GM12892 (cell line): ENCODE data around the gene HOXC9.

Experiments used
- DNase-seq: peaks from one replicate; pipeline ENCODE4 v3.0.0; 2011; ENCODE audit not compliant: insufficient read length
- FAIRE-seq: peaks from 2 replicates; lab custom pipeline; 2011; peaks lifted over from hg19 to GRCh38; lab: Jason Lieb, UNC
- POLR2A ChIP-seq: IDR thresholded peaks from 2 replicates; pipeline ENCODE4 v1.6.1; 2011; ENCODE audit warnings: low read depth, low read length, control low read depth
- POLR2AphosphoS5 ChIP-seq: IDR thresholded peaks from 2 replicates; pipeline ENCODE4 v1.6.1; 2011; ENCODE audit warnings: low read depth, low read length, control low read depth
- TAF1 ChIP-seq: IDR thresholded peaks from 2 replicates; pipeline ENCODE4 v1.6.1; 2011; ENCODE audit warnings: low read depth, mild to moderate bottlenecking, control low read depth, low read length, borderline replicate concordance

The HOXC9 gene

DNA sequence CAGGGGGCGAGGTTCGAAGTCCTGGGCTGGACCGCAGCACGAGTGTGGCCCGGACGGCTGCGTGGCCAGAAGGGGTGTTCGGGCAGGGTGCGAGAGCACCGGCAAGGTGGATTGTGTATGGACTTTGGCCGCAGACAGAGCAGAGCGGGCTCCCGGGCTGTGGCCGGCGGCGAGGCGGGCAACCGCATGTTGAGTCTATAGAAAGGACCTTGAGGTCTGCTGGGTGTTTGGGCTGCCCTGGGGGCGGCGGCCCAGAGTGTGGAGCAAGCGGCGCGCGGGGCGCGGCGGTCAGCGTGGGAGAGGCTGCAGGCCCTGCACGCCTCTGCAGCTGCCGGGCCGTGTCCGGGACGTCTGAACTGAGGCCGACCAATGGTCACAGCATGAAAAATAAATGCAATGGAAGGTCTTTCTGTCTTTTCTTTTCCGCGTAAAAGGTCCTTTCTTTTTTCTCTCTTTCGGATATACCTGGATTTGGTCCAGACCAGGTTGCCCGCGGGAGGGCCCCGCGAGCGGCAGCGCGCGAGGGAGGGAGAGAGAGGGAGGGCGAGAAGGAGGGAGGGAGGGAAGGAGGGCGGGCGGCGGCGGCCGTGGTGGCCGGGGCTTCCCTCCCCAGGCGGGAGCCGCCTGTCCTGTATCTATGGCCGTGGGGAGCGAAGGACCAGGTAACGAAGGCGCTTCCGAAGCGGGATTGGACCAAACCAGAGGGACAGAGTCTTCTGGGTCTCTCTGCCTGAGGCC lies 5.5 kb upstream of the HOXC9 start:
- TF ChIP-seq POLR2AphosphoS5 (no peak), TAF1 (no peak), POLR2A (no peak)
- no peak for FAIRE-seq

DNA sequence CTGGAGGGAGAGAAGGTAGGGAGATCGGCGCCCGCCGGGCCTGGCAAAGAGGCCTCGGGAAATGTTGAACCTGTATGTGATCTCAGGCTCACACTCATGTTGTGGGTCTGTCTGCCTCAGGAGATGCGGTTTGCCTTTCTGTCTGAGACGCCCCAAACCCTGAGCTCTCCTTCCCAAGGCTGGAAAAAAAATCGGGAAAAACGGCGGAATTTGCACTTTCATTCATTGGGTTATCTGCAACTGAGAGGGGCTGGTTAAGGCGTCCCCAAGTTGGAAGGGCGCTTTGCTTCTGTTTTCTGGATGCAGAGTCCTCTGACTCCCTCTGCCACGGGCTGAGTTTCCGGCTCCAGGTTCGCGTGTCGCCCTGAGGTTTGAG lies 5.0 kb upstream of the HOXC9 start:
- DNase-seq, result no peak
- no peak for FAIRE-seq
- no peak for TF ChIP-seq TAF1

More for the DNA sequence above, 5.5 kb upstream of the HOXC9 start:
- DNase-seq, result no peak

DNA sequence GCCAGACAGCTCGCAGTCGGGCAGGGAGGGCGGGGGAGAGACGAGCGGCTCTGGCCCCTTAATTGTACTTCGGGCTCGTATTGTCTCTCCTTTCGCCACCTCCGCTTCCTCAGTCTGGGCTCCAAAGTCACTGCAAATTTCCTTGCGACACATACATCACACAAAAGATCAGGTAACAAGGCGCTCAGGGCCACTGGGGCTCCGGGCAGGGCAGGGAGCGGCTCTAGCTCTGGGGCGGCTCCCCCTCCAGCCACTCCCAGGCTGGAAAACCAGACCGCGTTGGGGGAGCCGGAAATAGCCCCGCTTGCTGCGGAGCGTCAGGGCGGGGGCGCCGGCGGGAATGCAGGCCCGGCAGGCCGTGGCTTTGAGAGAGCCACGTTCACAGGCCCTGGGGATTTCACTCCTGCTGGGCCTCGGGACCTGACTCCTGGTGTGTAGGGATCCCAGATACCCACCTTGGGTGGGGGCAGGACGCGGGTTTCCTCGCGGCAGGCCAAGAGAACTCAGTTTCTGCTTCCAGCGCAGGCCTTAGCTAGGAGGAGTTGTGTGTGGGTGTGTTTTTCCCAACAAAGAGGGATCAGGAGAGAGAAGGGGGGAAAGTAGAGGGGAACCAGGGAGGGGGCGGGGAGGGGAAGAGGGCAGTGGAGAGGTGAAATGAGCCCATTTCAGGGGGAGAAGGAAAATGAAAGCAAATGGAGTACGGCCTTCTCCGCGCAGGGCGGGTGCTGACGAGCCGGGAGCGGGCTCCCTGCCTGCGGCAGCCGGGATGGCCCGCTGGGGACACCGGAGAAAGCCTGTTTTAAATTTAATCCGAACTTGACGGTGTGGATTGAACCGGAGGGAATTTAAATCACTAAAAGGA lies 4.4 kb upstream of the HOXC9 start:
- DNase-seq (no peak), FAIRE-seq (peak; percentile 61)
- TF ChIP-seq TAF1 (no peak), POLR2AphosphoS5 (no peak), POLR2A (no peak)

DNA sequence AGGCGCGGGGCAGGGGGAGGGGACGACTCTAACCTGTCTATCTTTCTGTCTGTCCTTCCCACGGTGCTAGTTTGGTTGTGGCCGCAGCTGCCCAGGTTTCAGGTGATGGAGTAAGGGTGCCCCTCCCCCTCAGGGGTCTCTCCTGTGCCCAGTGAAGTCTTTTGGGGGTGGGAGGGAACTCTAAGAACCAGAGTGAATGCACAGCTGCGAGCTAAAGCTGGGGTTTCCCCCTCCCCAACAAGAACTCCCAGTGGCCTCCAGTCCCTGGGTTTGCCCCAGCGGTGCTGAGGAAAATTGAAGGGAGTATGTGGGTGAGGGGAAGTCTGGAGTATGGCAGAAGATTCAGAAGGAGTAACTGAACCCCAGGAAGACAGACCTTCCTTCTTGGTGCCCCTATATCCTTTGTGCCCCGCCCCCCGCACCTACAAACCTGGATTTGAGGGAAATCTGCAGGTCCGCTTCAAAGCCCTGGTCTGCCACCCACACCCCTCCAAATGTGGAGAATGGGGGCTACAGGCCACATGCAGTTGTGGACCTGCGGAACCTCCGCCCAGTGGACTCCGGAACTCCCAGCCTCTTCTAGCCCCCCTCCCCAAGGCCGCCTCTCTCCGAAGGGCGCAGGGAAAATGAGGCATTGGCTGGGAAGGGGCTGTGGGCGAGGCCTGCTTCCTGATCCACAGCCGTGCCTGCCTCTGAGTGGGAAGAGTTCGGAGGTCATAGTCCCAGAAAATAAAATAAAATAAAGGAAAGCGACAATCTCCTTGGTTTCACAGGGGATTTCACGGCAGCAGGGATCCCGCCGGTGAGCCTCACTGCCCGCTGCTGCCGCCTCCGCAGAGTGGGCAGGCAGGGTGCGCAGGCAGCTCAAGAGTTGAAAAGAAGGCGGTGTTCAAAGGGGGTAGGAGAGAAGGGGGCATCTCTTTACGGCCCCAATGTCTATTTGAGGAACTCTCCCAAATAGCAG lies 3.4 kb upstream of the HOXC9 start:
- TF ChIP-seq TAF1, result no peak
- FAIRE-seq (peak; percentile 84), DNase-seq (no peak)

DNA sequence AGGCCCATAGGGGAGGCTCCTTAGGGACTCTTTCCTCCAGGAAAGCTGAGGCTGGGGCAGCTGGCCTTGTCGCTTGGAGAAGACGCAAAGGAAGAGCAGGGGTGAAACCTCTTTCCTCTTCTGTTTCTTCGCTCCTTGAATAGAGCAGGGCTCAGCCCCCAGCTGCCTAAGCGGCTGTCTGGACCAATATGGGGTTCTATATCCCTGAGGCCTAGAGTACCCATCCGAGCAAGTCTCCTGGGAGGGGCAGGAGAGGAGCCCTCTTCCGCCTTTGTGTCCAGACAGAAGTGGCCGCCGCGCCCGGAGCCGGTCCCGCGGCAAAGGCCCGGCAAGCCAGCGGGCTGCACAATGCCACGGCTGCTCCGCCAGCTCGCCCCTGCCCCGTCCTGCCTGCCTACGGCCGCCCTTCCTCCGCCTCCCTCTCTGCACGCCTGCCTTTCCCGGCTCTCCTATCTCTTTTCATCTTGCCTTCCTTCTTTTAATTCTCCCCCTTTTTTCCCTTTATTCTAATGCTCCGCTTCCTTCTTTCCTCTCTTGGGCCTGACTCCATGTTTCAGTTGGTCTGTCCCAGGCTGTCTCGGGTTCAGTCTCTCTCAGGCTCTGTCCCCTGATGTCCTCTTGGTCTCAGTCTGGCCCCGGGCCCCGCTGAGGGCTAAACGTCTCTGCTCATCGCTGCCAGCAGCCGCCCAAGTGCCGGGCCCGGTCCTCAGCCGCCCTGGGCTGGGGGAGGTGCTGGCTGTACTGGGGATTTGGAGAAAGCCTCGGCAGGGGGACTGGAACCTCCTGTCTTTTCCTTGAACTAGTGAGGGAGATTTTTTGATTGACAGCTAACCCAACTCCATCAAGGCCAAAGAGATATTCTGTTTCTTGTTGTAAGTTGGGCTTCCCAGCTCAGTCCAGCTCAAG lies 2.5 kb upstream of the HOXC9 start:
- no peak for FAIRE-seq
- no peak for DNase-seq
- TF ChIP-seq POLR2A (no peak), TAF1 (no peak), POLR2AphosphoS5 (no peak)

DNA sequence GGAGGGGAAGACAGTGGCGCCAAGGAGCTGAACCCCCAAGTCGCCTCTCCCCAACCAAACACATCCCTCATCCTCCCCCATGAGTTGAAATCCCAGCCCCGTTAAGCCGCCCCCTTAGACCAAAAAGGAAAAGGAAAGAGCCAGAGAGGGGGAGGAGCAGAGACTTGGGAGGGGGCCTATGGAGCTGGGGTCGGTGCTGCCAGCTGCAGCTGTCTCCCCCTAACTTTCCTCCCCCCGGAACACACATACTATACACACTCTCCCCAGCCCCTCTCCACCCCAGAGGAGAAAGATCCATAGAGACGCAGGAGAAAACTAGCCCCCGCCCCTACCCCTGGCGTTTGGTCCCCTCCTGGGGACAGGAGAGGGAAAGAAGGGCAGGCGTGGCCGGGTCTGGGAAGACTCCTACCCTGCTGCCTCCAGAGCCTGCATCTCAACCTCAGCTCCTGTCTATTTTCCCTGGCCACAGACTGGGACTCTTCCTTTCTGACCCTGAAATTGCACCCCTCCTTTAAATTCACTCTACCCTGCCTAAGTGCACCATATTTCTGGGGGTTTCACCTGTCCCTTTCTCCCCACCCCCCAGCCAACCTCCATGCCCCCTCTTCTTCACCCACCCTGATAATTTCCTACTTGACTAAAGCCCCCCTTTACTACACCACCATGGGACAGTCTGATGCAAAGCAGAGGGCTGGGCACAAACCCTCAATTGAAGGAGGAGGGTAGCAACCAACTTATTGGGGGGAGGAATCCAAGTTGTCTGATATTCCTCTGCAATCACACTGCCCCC lies 1.7 kb upstream of the HOXC9 start:
- TF ChIP-seq POLR2A, result no peak
- TF ChIP-seq TAF1, result no peak
- TF ChIP-seq POLR2AphosphoS5, result no peak
- FAIRE-seq (no peak), DNase-seq (no peak)

DNA sequence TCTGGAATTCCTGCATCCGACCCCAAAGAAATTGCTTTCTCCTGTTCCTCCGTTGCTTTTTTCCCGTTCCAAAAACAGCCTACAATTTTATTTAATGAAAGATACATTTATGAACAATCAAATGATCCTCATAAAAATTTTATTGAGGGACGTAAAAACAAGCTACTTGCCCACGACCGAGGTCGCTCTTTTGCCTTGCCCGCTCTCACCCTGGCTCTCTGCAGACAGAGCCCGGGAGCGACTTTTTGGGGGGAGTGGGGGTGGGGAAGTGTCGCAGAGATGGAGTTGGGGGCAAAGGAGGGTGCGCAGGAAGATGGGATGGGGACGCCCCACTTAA lies 1.1 kb upstream of the HOXC9 start:
- DNase-seq (no peak), FAIRE-seq (no peak)
- TF ChIP-seq POLR2A (no peak), TAF1 (no peak), POLR2AphosphoS5 (no peak)

DNA sequence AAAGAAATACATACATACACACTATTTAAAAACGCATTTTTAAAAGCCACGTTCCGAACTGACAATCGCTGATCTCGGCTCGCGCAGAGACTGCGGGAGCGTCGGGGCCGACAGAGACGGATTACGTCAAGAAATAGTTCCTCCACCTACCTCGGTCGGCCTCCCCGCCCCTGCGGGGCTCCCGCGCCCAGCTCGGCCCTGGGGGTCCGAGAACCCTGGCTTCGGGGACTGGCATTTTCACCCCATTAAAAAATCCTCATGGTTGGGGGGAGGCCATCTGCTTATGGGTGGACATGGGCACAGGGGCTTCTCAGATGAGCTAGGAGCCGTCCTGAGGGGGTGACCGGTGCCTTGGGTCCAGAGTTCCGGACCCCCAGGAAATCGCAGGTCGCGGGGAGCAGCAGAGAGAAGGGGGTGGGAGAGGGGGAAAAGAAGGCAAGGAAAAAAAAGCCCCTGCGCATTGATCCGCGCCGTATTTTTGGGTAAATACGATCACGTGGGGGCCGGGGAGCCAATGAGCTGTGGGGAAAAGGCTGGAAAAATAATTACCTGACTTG lies 324 bp upstream of the HOXC9 start:
- DNase-seq, result no peak
- no peak for TF ChIP-seq POLR2AphosphoS5
- no peak for TF ChIP-seq TAF1
- no peak for TF ChIP-seq POLR2A
- FAIRE-seq, result no peak

DNA sequence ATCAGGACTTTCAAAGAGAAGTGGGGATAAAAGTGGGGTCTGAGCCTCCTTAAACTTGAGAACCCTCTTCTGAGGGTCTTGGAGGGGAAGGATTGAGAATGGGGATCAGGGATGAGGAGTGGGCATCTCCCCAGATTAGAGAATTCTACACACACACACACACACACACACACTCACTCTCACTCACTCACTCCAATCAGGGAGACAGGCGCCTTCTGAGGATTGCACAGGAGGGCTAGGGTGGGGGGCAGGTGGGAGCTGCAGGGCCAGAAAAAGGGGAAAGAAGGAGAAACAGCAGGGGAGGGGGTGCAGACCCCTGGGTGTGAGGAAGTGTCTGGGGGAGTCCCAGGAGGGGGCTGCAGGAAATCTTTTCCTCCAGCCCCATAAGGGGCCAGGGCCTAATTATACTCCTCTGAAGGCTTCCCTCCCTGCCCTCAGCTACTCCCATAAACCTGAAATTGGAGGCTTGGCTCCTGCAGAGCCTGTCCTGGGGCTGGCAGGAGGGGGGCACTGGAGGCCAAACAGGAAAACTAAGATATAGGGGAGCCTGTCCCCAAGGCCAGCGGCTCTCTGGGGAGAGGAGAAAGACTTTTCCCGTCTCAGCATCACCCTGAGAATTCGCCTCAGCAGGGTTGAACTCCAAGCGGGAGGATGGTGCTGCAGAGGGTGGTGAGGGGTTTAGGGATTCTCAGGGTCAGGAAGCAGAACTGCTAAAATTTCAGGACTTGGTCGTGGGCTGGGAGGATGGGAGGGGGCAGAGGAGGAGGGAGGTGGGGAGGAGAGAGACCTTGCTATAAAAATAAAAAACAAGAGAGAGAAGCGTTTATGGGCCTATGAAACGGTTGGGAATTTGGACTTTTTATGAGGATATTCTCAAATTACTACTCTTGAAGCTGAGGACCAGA lies 1.6 kb downstream of the HOXC9 start:
- DNase-seq, result no peak
- FAIRE-seq, result no peak
- no peak for TF ChIP-seq TAF1
- TF ChIP-seq POLR2AphosphoS5, result no peak
- TF ChIP-seq POLR2A, result no peak
